Mesendoderm (in vitro differentiated cells): Measurements from ENCODE around the gene ZNF503.

Source experiments
- DNase-seq: peaks from one replicate; pipeline ENCODE4 v3.0.0; 2013
- H2AK5ac ChIP-seq: 2 replicates; pipeline ENCODE4 v1.6.1; 2013; ENCODE audit warnings: low read length, inconsistent platforms
- H2BK120ac ChIP-seq: 2 replicates; pipeline ENCODE4 v1.6.1; 2013; ENCODE audit warnings: low read depth, mild to moderate bottlenecking, low read length, moderate library complexity, mixed read lengths
- H2BK15ac ChIP-seq: replicated peaks from 2 replicates; pipeline ENCODE4 v1.6.1; 2013; ENCODE audit warnings: low read depth, mild to moderate bottlenecking, moderate library complexity
- H2BK5ac ChIP-seq: 2 replicates; pipeline ENCODE4 v1.6.1; 2013; ENCODE audit warnings: low read length, inconsistent platforms
- H3K18ac ChIP-seq: 2 replicates; pipeline ENCODE4 v1.6.1; 2013; ENCODE audit warnings: mild to moderate bottlenecking, low read length, mixed read lengths
- H3K23ac ChIP-seq: one replicate; pipeline ENCODE4 v1.6.1; 2013; ENCODE audit warnings: low read length
- H3K27ac ChIP-seq: 2 replicates; pipeline ENCODE4 v1.5.1; 2013; ENCODE audit warnings: low read depth, mild to moderate bottlenecking, inconsistent platforms, low read length, moderate library complexity
- H3K27me3 ChIP-seq: 2 replicates; pipeline ENCODE4 v1.6.1; 2013; ENCODE audit warnings: low read length, control low read depth, mild to moderate bottlenecking, inconsistent platforms; ENCODE audit not compliant: insufficient read depth, poor library complexity
- H3K36me3 ChIP-seq: 2 replicates; pipeline ENCODE4 v1.6.1; 2013; ENCODE audit warnings: low read length, inconsistent platforms; ENCODE audit not compliant: control insufficient read depth, insufficient read depth
- H3K4ac ChIP-seq: one replicate; pipeline ENCODE4 v1.6.1; 2013; ENCODE audit warnings: low read depth, mild to moderate bottlenecking, low read length, moderate library complexity
- H3K4me1 ChIP-seq: 2 replicates; pipeline ENCODE4 v1.6.1; 2013; ENCODE audit warnings: low read depth, low read length, inconsistent platforms; ENCODE audit not compliant: control insufficient read depth
- H3K4me2 ChIP-seq: 2 replicates; pipeline ENCODE4 v1.6.1; 2013; ENCODE audit warnings: low read length
- H3K4me3 ChIP-seq: 2 replicates; pipeline ENCODE4 v1.5.1; 2013; ENCODE audit warnings: mild to moderate bottlenecking, low read length
- H3K56ac ChIP-seq: one replicate; pipeline ENCODE4 v1.6.1; 2013; ENCODE audit warnings: low read length
- H3K79me1 ChIP-seq: 2 replicates; pipeline ENCODE4 v1.6.1; 2013; ENCODE audit warnings: low read length, inconsistent platforms
- H3K79me2 ChIP-seq: 2 replicates; pipeline ENCODE4 v1.6.1; 2013; ENCODE audit warnings: mild to moderate bottlenecking, low read length; ENCODE audit not compliant: control insufficient read depth, insufficient read depth
- H3K9ac ChIP-seq: 2 replicates; pipeline ENCODE4 v1.6.1; 2013; ENCODE audit warnings: low read length, inconsistent platforms
- H4K5ac ChIP-seq: one replicate; pipeline ENCODE4 v1.6.1; 2013; ENCODE audit warnings: low read length
- H4K8ac ChIP-seq: one replicate; pipeline ENCODE4 v1.6.1; 2013; ENCODE audit warnings: low read depth, mild to moderate bottlenecking, control low read depth, low read length, moderate library complexity
- WGBS: extraction: QIAGEN DNeasy Blood & Tissue Kit; methylation state at CpG from one replicate; pipeline ENCODE4 v1.1.7; 2013; ENCODE audit warnings: low lambda C conversion rate, missing lambda C conversion rate; ENCODE audit not compliant: insufficient coverage; ENCODE audit errors: extremely low coverage; 5-methylcytosine and 5-hydroxymethylcytosine counted together

ZNF503 gene

DNA sequence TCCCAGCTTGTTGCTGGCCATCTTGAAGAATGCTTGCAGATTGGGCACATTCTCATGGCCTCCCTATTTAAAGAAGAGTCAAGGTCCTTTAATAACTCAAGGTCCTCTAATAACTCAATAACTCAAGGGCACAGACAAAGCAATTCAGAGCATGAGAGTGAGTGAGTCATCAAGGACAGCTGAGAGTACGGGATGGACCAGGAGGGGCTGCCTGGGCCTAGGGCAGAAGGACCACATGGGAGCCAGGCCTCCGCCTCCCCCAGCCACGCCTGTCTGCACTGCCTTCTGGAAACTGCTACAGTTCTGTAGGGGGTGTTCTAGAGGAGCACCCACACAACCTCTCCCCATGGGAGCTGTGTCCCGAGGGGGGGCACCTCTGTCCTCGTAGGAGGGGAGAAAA, 48.9 kb downstream of the ZNF503 start:
- Histone ChIP-seq H3K9ac (no peak overlapping the region), H3K36me3 (no peaks in the 10 kb centered on the region), H2BK5ac (no peak overlapping the region), H2AK5ac (no peak overlapping the region), H3K4me3 (no peak overlapping the region), H3K56ac (no peak overlapping the region), H4K5ac (no peak overlapping the region), H3K4me1 (no peaks in the 10 kb centered on the region), H3K79me1 (no peaks in the 10 kb centered on the region), H4K8ac (no peak overlapping the region), H2BK120ac (no peak overlapping the region), H3K27me3 (no peaks in the 10 kb centered on the region), H3K4ac (no peak overlapping the region), H2BK15ac (no peak overlapping the region), H3K18ac (no peak overlapping the region), H3K4me2 (no peak overlapping the region), H3K79me2 (no peaks in the 10 kb centered on the region), H3K23ac (no peak overlapping the region), H3K27ac (no peak overlapping the region)
- WGBS: no CpG with 5 or more reads among the region's 5 CpGs
- DNase-seq: no peak

GRCh38 chr10:75351637-75352036, 49.9 kb downstream of the ZNF503 start:
- no peak for DNase-seq
- Histone ChIP-seq H2AK5ac (no peak overlapping the region), H3K79me2 (no peaks in the 10 kb centered on the region), H2BK5ac (no peak overlapping the region), H3K27me3 (no peaks in the 10 kb centered on the region), H2BK120ac (no peak overlapping the region), H3K4me1 (no peaks in the 10 kb centered on the region), H3K23ac (no peak overlapping the region), H3K4ac (no peak overlapping the region), H3K79me1 (no peaks in the 10 kb centered on the region), H3K27ac (no peak overlapping the region), H3K4me2 (no peak overlapping the region), H3K18ac (no peak overlapping the region), H3K9ac (no peak overlapping the region), H3K56ac (no peak overlapping the region), H4K8ac (no peak overlapping the region), H2BK15ac (no peak overlapping the region), H3K4me3 (no peak overlapping the region), H4K5ac (no peak overlapping the region), H3K36me3 (no peaks in the 10 kb centered on the region)
- WGBS: no CpG with 5 or more reads among the region's 3 CpGs

DNA sequence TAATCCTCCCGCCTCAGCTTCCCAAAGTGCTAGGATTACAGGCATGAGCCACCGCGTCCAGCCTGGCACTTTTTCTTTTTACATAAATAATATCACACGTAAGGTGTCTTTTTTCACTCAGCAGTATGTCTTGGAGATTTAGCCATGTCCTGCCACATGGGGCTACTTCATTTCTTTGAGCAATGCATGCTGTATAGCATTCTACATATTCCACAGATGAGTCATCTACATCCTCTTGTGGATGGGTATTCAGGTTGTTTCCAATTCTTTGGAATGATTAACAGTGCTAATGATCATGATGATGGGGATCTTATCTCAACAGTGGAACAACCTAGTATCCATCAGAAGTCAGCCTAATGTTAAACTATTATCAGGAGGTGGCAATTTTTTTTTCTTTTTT, 50.8 kb downstream of the ZNF503 start:
- Histone ChIP-seq H3K79me1 (no peaks in the 10 kb centered on the region), H3K27me3 (no peaks in the 10 kb centered on the region), H2BK5ac (no peak overlapping the region), H3K4me3 (no peak overlapping the region), H2AK5ac (no peak overlapping the region), H4K8ac (no peak overlapping the region), H2BK120ac (no peak overlapping the region), H3K79me2 (no peaks in the 10 kb centered on the region), H3K56ac (no peak overlapping the region), H3K9ac (no peak overlapping the region), H3K36me3 (no peaks in the 10 kb centered on the region), H3K4me2 (no peak overlapping the region), H3K18ac (no peak overlapping the region), H4K5ac (no peak overlapping the region), H3K27ac (no peak overlapping the region), H3K23ac (no peak overlapping the region), H3K4me1 (no peaks in the 10 kb centered on the region), H3K4ac (no peak overlapping the region), H2BK15ac (no peak overlapping the region)
- peak; percentile 59 for DNase-seq
- no CpG with 5 or more reads among the region's 4 CpGs for WGBS
